22Rv1 (cell line): Measurements from ENCODE around the gene ATE1.

Experiments used
- CTCF ChIP-seq: fragments of 450-650 bp; IDR thresholded peaks from 2 replicates; pipeline ENCODE4 v1.5.1; 2017; ENCODE audit warnings: mild to moderate bottlenecking
- ZFX ChIP-seq: fragments of 450-650 bp; IDR thresholded peaks from 2 replicates; pipeline ENCODE4 v1.6.1; 2017; ENCODE audit warnings: antibody characterized with exemption, borderline replicate concordance

- no peak for TF ChIP-seq CTCF
- TF ChIP-seq ZFX: no peak
These were observed 22.9 kb downstream of the ATE1 start for GRCh38 chr10:121904888-121905287.
